HepG2 (cell line): ENCODE results near the gene KIAA0319L.

Experiments used
- EZH2 ChIP-seq: conservative IDR thresholded peaks from 2 replicates; pipeline ENCODE4 v1.6.1; 2012; ENCODE audit warnings: mild to moderate bottlenecking, low read depth, low read length, moderate library complexity
- GTF2F1 ChIP-seq: fragments of 150-350 bp; IDR thresholded peaks from 2 replicates; pipeline ENCODE4 v1.6.1; 2014; ENCODE audit warnings: low read length
- JUND ChIP-seq: sonication (generic); formaldehyde crosslinking; IDR thresholded peaks from 2 replicates; pipeline ENCODE4 v1.8.0; 2022; ENCODE audit warnings: mild to moderate bottlenecking, missing genetic modification reagents
- MTA1 ChIP-seq: sonication (generic); formaldehyde crosslinking; IDR thresholded peaks from 2 replicates; pipeline ENCODE4 v1.4.0; 2020; ENCODE audit warnings: missing genetic modification reagents, mild to moderate bottlenecking, borderline replicate concordance
- RBM39 ChIP-seq: fragments of 200-400 bp; formaldehyde crosslinking; IDR thresholded peaks from one replicate; pipeline ENCODE4 v1.6.1; 2018; ENCODE audit warnings: antibody characterized with exemption, mild to moderate bottlenecking, low read depth, low read length; ENCODE audit not compliant: poor library complexity, severe bottlenecking
- SETDB1 ChIP-seq: sonication (generic); formaldehyde crosslinking; IDR thresholded peaks from 2 replicates; pipeline ENCODE4 v1.5.1; 2020; ENCODE audit warnings: missing genetic modification reagents, mild to moderate bottlenecking, borderline replicate concordance
- TCF7 ChIP-seq: sonication (generic); IDR thresholded peaks from 2 replicates; pipeline ENCODE4 v1.6.1; 2016; ENCODE audit warnings: antibody characterized with exemption, low read depth
- ZFX ChIP-seq: sonication (generic); formaldehyde crosslinking; IDR thresholded peaks from 2 replicates; pipeline ENCODE4 v1.4.0; 2020; ENCODE audit warnings: mild to moderate bottlenecking, low read depth, missing genetic modification reagents, moderate library complexity
- ZNF274 ChIP-seq: sonication (generic); formaldehyde crosslinking; IDR thresholded peaks from 2 replicates; pipeline ENCODE4 v1.5.1; 2020; ENCODE audit warnings: mild to moderate bottlenecking, missing genetic modification reagents
- ZNF362 ChIP-seq: sonication (generic); formaldehyde crosslinking; IDR thresholded peaks from 2 replicates; pipeline ENCODE4 v1.4.0; 2020; ENCODE audit warnings: missing genetic modification reagents, mild to moderate bottlenecking, borderline replicate concordance
- TF ChIP-seq, protein P1 (sequence below): sonication (generic); formaldehyde crosslinking; IDR thresholded peaks from 2 replicates; pipeline ENCODE4 v1.5.0; 2020; ENCODE audit warnings: mild to moderate bottlenecking, missing genetic modification reagents, borderline replicate concordance

GRCh38 chr1:35544976-35545375 lies 12.2 kb downstream of the KIAA0319L start:
- no peak for TF ChIP-seq EZH2
- no peak for TF ChIP-seq ZNF362 (CRISPR knock-in tag)
- no peak for TF ChIP-seq RBM39
- TF ChIP-seq, protein P1, sequence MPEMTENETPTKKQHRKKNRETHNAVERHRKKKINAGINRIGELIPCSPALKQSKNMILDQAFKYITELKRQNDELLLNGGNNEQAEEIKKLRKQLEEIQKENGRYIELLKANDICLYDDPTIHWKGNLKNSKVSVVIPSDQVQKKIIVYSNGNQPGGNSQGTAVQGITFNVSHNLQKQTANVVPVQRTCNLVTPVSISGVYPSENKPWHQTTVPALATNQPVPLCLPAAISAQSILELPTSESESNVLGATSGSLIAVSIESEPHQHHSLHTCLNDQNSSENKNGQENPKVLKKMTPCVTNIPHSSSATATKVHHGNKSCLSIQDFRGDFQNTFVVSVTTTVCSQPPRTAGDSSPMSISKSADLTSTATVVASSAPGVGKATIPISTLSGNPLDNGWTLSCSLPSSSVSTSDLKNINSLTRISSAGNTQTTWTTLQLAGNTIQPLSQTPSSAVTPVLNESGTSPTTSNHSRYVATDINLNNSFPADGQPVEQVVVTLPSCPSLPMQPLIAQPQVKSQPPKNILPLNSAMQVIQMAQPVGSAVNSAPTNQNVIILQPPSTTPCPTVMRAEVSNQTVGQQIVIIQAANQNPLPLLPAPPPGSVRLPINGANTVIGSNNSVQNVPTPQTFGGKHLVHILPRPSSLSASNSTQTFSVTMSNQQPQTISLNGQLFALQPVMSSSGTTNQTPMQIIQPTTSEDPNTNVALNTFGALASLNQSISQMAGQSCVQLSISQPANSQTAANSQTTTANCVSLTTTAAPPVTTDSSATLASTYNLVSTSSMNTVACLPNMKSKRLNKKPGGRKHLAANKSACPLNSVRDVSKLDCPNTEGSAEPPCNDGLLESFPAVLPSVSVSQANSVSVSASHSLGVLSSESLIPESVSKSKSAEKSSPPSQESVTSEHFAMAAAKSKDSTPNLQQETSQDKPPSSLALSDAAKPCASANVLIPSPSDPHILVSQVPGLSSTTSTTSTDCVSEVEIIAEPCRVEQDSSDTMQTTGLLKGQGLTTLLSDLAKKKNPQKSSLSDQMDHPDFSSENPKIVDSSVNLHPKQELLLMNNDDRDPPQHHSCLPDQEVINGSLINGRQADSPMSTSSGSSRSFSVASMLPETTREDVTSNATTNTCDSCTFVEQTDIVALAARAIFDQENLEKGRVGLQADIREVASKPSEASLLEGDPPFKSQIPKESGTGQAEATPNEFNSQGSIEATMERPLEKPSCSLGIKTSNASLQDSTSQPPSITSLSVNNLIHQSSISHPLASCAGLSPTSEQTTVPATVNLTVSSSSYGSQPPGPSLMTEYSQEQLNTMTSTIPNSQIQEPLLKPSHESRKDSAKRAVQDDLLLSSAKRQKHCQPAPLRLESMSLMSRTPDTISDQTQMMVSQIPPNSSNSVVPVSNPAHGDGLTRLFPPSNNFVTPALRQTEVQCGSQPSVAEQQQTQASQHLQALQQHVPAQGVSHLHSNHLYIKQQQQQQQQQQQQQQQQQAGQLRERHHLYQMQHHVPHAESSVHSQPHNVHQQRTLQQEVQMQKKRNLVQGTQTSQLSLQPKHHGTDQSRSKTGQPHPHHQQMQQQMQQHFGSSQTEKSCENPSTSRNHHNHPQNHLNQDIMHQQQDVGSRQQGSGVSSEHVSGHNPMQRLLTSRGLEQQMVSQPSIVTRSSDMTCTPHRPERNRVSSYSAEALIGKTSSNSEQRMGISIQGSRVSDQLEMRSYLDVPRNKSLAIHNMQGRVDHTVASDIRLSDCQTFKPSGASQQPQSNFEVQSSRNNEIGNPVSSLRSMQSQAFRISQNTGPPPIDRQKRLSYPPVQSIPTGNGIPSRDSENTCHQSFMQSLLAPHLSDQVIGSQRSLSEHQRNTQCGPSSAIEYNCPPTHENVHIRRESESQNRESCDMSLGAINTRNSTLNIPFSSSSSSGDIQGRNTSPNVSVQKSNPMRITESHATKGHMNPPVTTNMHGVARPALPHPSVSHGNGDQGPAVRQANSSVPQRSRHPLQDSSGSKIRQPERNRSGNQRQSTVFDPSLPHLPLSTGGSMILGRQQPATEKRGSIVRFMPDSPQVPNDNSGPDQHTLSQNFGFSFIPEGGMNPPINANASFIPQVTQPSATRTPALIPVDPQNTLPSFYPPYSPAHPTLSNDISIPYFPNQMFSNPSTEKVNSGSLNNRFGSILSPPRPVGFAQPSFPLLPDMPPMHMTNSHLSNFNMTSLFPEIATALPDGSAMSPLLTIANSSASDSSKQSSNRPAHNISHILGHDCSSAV (CRISPR knock-in tag) = no peak
- TF ChIP-seq SETDB1 (CRISPR knock-in tag) = no peak
- peak; percentile 34; the same call in 1 of the 2 replicates for TF ChIP-seq ZFX (CRISPR knock-in tag)
- no peak for TF ChIP-seq ZNF274
- TF ChIP-seq GTF2F1 = no peak
- no peak for TF ChIP-seq TCF7
- TF ChIP-seq MTA1 (CRISPR knock-in tag) = no peak
- TF ChIP-seq JUND = no peak
